H1 (cell line): ENCODE results near the gene ADGRG1. TPM values are rescaled to one million over a fixed set of nuclear protein-coding genes. Genes with fewer than 3 reads are reported as not detected.
A peak's percentile ranks its signal among the peaks of the same experiment; 100 is the strongest.

Experiments
- CTCF ChIA-PET: fragments of 300-600 bp; sonication (Branson Sonifier 250); formaldehyde crosslinking; loops from one replicate; lab custom pipeline; 2021; ENCODE audit not compliant: partially characterized antibody; lab: Charles Lee
- POLR2A ChIA-PET: fragments of 300-600 bp; sonication (Branson Sonifier 250); formaldehyde crosslinking; loops from one replicate; lab custom pipeline; 2021; ENCODE audit warnings: inconsistent platforms; ENCODE audit not compliant: partially characterized antibody; lab: Charles Lee
- DNase-seq, 2 experiments: peaks; one replicate each; pipeline versions ENCODE4 v3.0.0 to v3.0.0-alpha.2; 2010 to 2022; ENCODE audit warnings: low spot score in 2 of 2, low read depth in 1 of 2, mixed read lengths in 1 of 2
- FAIRE-seq: peaks from 2 replicates; lab custom pipeline; 2011; peaks lifted over from hg19 to GRCh38; lab: Jason Lieb, UNC
- H2AFZ ChIP-seq: 2 replicates; pipeline ENCODE4 v1.8.1; 2012; ENCODE audit warnings: low read length, inconsistent platforms
- H2AK5ac ChIP-seq: 2 replicates; pipeline ENCODE4 v1.6.1; 2013; ENCODE audit warnings: low read depth, low read length
- H2BK120ac ChIP-seq: replicated peaks from 2 replicates; pipeline ENCODE3; 2013; ENCODE audit warnings: low read depth, low read length, inconsistent platforms
- H2BK12ac ChIP-seq: 2 replicates; pipeline ENCODE4 v1.6.1; 2013; ENCODE audit warnings: low read depth, low read length
- H2BK15ac ChIP-seq: 2 replicates; pipeline ENCODE4 v1.6.1; 2013; ENCODE audit warnings: low read length
- H2BK20ac ChIP-seq: 2 replicates; pipeline ENCODE4 v1.6.1; 2013; ENCODE audit warnings: low read length
- H2BK5ac ChIP-seq: 2 replicates; pipeline ENCODE4 v1.6.1; 2013; ENCODE audit warnings: low read depth, low read length
- H3K14ac ChIP-seq: 2 replicates; pipeline ENCODE4 v1.6.1; 2013; ENCODE audit warnings: inconsistent platforms; ENCODE audit not compliant: insufficient read length
- H3K18ac ChIP-seq: 2 replicates; pipeline ENCODE4 v1.6.1; 2013; ENCODE audit warnings: low read length; ENCODE audit errors: extremely low read depth
- H3K23ac ChIP-seq: 2 replicates; pipeline ENCODE4 v1.6.1; 2013; ENCODE audit warnings: inconsistent platforms; ENCODE audit not compliant: insufficient read length
- H3K23me2 ChIP-seq: 2 replicates; pipeline ENCODE4 v1.6.1; 2013; ENCODE audit warnings: low read depth, low read length
- H3K27ac ChIP-seq: 2 replicates; pipeline ENCODE4 v1.6.1; 2011; ENCODE audit warnings: low read depth, low read length, inconsistent platforms
- H3K27me3 ChIP-seq, 4 experiments: replicated peaks in 1 of 4; 1 replicate in 1 of 4; 2 replicates in 3 of 4; pipeline versions ENCODE4 v1.6.1 to v1.8.1; 2011 to 2013; ENCODE audit warnings: low read length in 3 of 4, mild to moderate bottlenecking in 3 of 4, inconsistent platforms in 2 of 4, mixed read lengths in 2 of 4, moderate library complexity in 1 of 4; ENCODE audit not compliant: control insufficient read depth in 3 of 4, insufficient read depth in 3 of 4; ENCODE audit errors: extremely low read depth in 1 of 4
- H3K36me3 ChIP-seq, 4 experiments: 2 replicates each; pipeline versions ENCODE4 v1.6.1 to v1.8.1; 2011 to 2013; ENCODE audit warnings: mild to moderate bottlenecking in 4 of 4, low read length in 3 of 4, moderate library complexity in 2 of 4, control low read depth in 1 of 4, inconsistent platforms in 1 of 4; ENCODE audit not compliant: insufficient read depth in 4 of 4, control insufficient read depth in 2 of 4
- H3K4ac ChIP-seq: replicated peaks from 2 replicates; pipeline ENCODE3; 2013; ENCODE audit warnings: low read length, low read depth, mixed read lengths, inconsistent platforms; ENCODE audit not compliant: insufficient read length
- H3K4me1 ChIP-seq, 4 experiments: replicated peaks in 1 of 4; 1 replicate in 1 of 4; 2 replicates in 3 of 4; pipeline versions ENCODE4 v1.6.1 to v1.8.1; 2011 to 2013; ENCODE audit warnings: low read length in 3 of 4, inconsistent platforms in 2 of 4, mixed read lengths in 1 of 4; ENCODE audit not compliant: insufficient read depth in 4 of 4, control insufficient read depth in 3 of 4
- H3K4me2 ChIP-seq, 2 experiments: 2 replicates each; pipeline versions ENCODE4 v1.6.1 to v1.8.1; 2011 to 2013; ENCODE audit warnings: low read depth in 2 of 2, low read length in 2 of 2, control low read depth in 1 of 2, inconsistent platforms in 1 of 2, mild to moderate bottlenecking in 1 of 2; ENCODE audit not compliant: insufficient read depth in 1 of 2
- H3K4me3 ChIP-seq, 4 experiments: fragments of 200-600, 300-600 bp in 1 of 4; sonication (generic), shearing (Covaris generic), sonication (Bioruptor Twin) in 1 of 4; 2 replicates each; pipeline versions ENCODE4 v1.5.1 to v1.8.1; 2011 to 2016; ENCODE audit warnings: low read length in 4 of 4, low read depth in 3 of 4, control low read depth in 2 of 4, inconsistent platforms in 2 of 4, mild to moderate bottlenecking in 2 of 4, mixed read lengths in 1 of 4, moderate library complexity in 1 of 4; ENCODE audit not compliant: insufficient read depth in 2 of 4; ENCODE audit errors: extremely low read depth in 1 of 4
- H3K56ac ChIP-seq: replicated peaks from 2 replicates; pipeline ENCODE3; 2013; ENCODE audit warnings: low read depth, mild to moderate bottlenecking, mixed read lengths, low read length, inconsistent platforms; ENCODE audit not compliant: insufficient read length
- H3K79me1 ChIP-seq: 2 replicates; pipeline ENCODE4 v1.6.1; 2013; ENCODE audit warnings: low read depth, low read length, control low read depth
- H3K79me2 ChIP-seq, 2 experiments: 2 replicates each; pipeline versions ENCODE4 v1.6.1 to v1.8.1; 2012 to 2013; ENCODE audit warnings: low read length in 2 of 2, mild to moderate bottlenecking in 2 of 2, inconsistent platforms in 1 of 2; ENCODE audit not compliant: insufficient read depth in 2 of 2, control insufficient read depth in 1 of 2
- H3K9ac ChIP-seq, 4 experiments: replicated peaks in 1 of 4; 1 replicate in 1 of 4; 2 replicates in 3 of 4; pipeline versions ENCODE4 v1.6.1 to v1.8.1; 2011 to 2013; ENCODE audit warnings: low read depth in 3 of 4, low read length in 3 of 4, control low read depth in 2 of 4, mild to moderate bottlenecking in 2 of 4, moderate library complexity in 2 of 4, inconsistent platforms in 1 of 4; ENCODE audit errors: extremely low read depth in 1 of 4
- H3K9me3 ChIP-seq, 2 experiments: 2 replicates each; pipeline versions ENCODE4 v1.6.1 to v1.8.1; 2012 to 2013; ENCODE audit warnings: mild to moderate bottlenecking in 2 of 2, moderate library complexity in 2 of 2, control low read depth in 1 of 2, inconsistent platforms in 1 of 2, low read depth in 1 of 2, low read length in 1 of 2, mixed read lengths in 1 of 2; ENCODE audit not compliant: insufficient read depth in 2 of 2
- H4K20me1 ChIP-seq, 2 experiments: replicated peaks in 1 of 2; 2 replicates each; pipeline versions ENCODE3 to v1.8.1; 2011 to 2013; ENCODE audit warnings: inconsistent platforms in 2 of 2, low read length in 2 of 2, mild to moderate bottlenecking in 1 of 2; ENCODE audit not compliant: insufficient read depth in 2 of 2, control insufficient read depth in 1 of 2
- H4K5ac ChIP-seq: 2 replicates; pipeline ENCODE4 v1.6.1; 2013; ENCODE audit warnings: low read length, low read depth, mixed read lengths, inconsistent platforms; ENCODE audit not compliant: insufficient read length
- H4K8ac ChIP-seq: 2 replicates; pipeline ENCODE4 v1.8.0; 2013; ENCODE audit warnings: mild to moderate bottlenecking, moderate library complexity, low read length, inconsistent platforms; ENCODE audit not compliant: insufficient read depth; ENCODE audit errors: extremely low read depth
- H4K91ac ChIP-seq: replicated peaks from 2 replicates; pipeline ENCODE3; 2013; ENCODE audit warnings: low read length, mixed read lengths, inconsistent platforms; ENCODE audit not compliant: insufficient read length
- CHD2 ChIP-seq: IDR thresholded peaks from 2 replicates; pipeline ENCODE4 v1.6.1; 2012; ENCODE audit warnings: low read length, improper control_type of control experiment
- TAF1 ChIP-seq: IDR thresholded peaks from 2 replicates; pipeline ENCODE4 v1.6.1; 2011; ENCODE audit warnings: mild to moderate bottlenecking, low read depth, low read length
- TEAD4 ChIP-seq: IDR thresholded peaks from 2 replicates; pipeline ENCODE4 v1.6.1; 2012; ENCODE audit warnings: low read depth, low read length, inconsistent platforms, mixed read lengths
- WGBS, 2 experiments: shearing (Covaris generic) in 1 of 2; methylation state at CpG; one replicate each; pipeline versions ENCODE4 v1.1.6 to v1.1.7; 2013 to 2015; ENCODE audit warnings: low lambda C conversion rate in 2 of 2, mixed read lengths in 2 of 2, inconsistent platforms in 1 of 2, low coverage in 1 of 2, missing lambda C conversion rate in 1 of 2; ENCODE audit not compliant: insufficient replicate concordance in 2 of 2, insufficient coverage in 1 of 2, insufficient read length in 1 of 2; ENCODE audit errors: extremely low coverage in 1 of 2, missing lambda C conversion rate in 1 of 2; 5-methylcytosine and 5-hydroxymethylcytosine counted together
- polyA plus RNA-seq, 7 experiments: library from polyadenylated mRNA; depleted of rRNA in 3 of 7; stranded (reverse) in 5 of 7; unstranded in 2 of 7; fragments of >200 nt in 5 of 7; fragments of 200-250 nt in 2 of 7; gene quantifications; 1 replicate in 5 of 7; 2 replicates in 1 of 7; 4 replicates in 1 of 7; pipeline versions ENCODE4 v1.2.1 to v1.2.3, GENCODE V29; 2011 to 2013; ENCODE audit warnings: missing spikeins in 2 of 7, mixed read lengths in 2 of 7
- total RNA-seq: library from RNA; stranded (reverse); fragmentation: NEBNext Ultra II Directional; extraction: Animal tissue kit (Norgen Biotek cat#: 25700); gene quantifications from 2 replicates; pipeline ENCODE4 v1.2.1, GENCODE V29; 2021

ADGRG1 gene
- total and polyA plus RNA-seq, 2 of the 8 experiments (the other 6 are each of a cell fraction or from before 2014, with no cell fraction given), result 1.3 to 2.6 TPM

GRCh38 chr16:57679016-57679415, 50.6 kb downstream of the ADGRG1 start:
- no peak overlapping the region for H3K18ac ChIP-seq
- DNase-seq, result no peak

More at GRCh38 chr16:57679016-57679415, 50.6 kb downstream of the ADGRG1 start:
- H3K4me2 ChIP-seq, result no peak overlapping the region
- H2BK12ac ChIP-seq, result peak overlapping the region; percentile 87; the same call in 1 of the 2 replicates
- H3K23me2 ChIP-seq, result no peaks in the 10 kb centered on the region
- H3K27me3 ChIP-seq, result no peaks in the 10 kb centered on the region; a peak in 1 of 7 replicates
- H3K27ac ChIP-seq, result no peak overlapping the region
- 93% methylated on average over 12 of the region's 12 CpGs; no CpG with 5 or more reads in 1 of the 2 experiments for WGBS, 2 experiments
- H3K79me2 ChIP-seq, result no peaks in the 10 kb centered on the region
- H2AK5ac ChIP-seq, result peak overlapping the region; percentile 82; the same call in 1 of the 2 replicates
- no peak overlapping the region for H3K4me3 ChIP-seq
- H2BK20ac ChIP-seq, result 0 out of 2 replicates have a peak overlapping the region, but pooled peaks have one; percentile 32
- H2BK15ac ChIP-seq, result peak overlapping the region; percentile 88; the same call in 1 of the 2 replicates
- FAIRE-seq, result no peak
- 0 out of 2 replicates have a peak overlapping the region, but pooled peaks have one; percentile 58 for H4K8ac ChIP-seq
- no peak overlapping the region for H2BK120ac ChIP-seq
- H3K23ac ChIP-seq, result no peak overlapping the region
- no peaks in the 10 kb centered on the region for H3K79me1 ChIP-seq
- H3K9me3 ChIP-seq, result no peaks in the 10 kb centered on the region
- no peak overlapping the region for H3K4ac ChIP-seq
- H2AFZ ChIP-seq, result no peak overlapping the region
- ChIA-PET CTCF (interaction anchor here (0.8 kb wide), 1 partner anchor 24 kb away, joined by 3 read pairs; no protein-coding TSS in a partner anchor), POLR2A (no interaction called here)
- H2BK5ac ChIP-seq, result no peak overlapping the region
- no peaks in the 10 kb centered on the region for H3K36me3 ChIP-seq
- no peak overlapping the region for H3K14ac ChIP-seq
- TF ChIP-seq TAF1, result no peak
- no peak for TF ChIP-seq CHD2
- TF ChIP-seq TEAD4, result no peak
- H4K20me1 ChIP-seq, result no peaks in the 10 kb centered on the region
- H4K5ac ChIP-seq, result no peak overlapping the region
- H3K56ac ChIP-seq, result no peak overlapping the region
- no peak overlapping the region for H3K9ac ChIP-seq
- H3K4me1 ChIP-seq, result peaks cover 3 to 16% (median 11%) of the 10 kb centered on the region in 4 experiments
- no peak overlapping the region for H4K91ac ChIP-seq
